ENCODE results near the gene MYO15A.

Gene MYO15A, protein sequence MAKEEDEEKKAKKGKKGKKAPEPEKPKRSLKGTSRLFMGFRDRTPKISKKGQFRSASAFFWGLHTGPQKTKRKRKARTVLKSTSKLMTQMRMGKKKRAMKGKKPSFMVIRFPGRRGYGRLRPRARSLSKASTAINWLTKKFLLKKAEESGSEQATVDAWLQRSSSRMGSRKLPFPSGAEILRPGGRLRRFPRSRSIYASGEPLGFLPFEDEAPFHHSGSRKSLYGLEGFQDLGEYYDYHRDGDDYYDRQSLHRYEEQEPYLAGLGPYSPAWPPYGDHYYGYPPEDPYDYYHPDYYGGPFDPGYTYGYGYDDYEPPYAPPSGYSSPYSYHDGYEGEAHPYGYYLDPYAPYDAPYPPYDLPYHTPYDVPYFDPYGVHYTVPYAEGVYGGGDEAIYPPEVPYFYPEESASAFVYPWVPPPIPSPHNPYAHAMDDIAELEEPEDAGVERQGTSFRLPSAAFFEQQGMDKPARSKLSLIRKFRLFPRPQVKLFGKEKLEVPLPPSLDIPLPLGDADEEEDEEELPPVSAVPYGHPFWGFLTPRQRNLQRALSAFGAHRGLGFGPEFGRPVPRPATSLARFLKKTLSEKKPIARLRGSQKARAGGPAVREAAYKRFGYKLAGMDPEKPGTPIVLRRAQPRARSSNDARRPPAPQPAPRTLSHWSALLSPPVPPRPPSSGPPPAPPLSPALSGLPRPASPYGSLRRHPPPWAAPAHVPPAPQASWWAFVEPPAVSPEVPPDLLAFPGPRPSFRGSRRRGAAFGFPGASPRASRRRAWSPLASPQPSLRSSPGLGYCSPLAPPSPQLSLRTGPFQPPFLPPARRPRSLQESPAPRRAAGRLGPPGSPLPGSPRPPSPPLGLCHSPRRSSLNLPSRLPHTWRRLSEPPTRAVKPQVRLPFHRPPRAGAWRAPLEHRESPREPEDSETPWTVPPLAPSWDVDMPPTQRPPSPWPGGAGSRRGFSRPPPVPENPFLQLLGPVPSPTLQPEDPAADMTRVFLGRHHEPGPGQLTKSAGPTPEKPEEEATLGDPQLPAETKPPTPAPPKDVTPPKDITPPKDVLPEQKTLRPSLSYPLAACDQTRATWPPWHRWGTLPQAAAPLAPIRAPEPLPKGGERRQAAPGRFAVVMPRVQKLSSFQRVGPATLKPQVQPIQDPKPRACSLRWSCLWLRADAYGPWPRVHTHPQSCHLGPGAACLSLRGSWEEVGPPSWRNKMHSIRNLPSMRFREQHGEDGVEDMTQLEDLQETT (N-terminal part only)

DNA sequence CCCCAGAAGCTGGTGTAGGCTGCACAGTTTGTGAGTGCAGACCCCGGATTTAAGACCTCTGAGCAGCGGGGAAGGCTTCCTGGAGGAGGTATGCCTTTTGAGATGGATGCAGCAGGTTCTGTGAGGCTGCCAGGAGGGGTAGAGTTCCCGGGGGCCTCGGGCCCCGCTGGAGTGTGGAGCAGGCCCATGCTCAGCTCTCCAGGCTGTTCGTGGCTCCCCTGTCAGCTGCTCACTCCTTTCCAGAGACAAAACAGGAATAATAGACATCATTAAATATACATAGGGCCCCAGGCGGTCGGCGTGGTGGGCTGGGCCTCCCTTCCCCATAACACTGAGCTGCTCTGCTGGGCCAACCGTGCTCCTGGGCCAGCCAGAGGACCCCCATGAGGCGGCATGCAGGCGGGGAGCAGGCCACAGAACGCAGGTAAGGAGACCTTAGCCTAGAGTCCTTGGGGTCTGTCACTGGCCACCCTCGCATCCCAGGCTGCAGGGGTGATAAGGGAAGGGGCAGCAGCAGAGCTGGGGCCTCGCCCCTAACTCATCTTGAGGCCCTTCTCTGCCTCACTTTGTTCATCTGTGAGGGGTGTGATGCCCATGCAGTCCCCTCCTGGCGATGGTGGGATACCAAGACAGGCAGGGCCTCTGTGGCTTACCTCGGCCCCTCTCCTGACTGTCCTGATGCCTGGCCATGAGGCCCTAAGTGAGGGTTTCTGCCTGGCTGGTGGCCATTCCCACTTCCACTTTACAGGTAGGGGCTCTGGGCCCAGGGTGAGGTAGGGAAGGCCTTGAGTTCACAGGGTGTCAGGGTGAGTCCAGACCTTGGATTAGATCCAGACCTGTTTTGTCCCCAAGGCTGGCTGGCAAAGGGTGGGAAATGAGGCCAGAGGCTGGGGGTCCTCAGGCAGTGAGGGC, at the start of gene MYO15A:
TSS of gene MYO15A (plus strand) at position 356 of the 912 bp plus-strand sequence. CDS start 10,045 bp downstream, outside the sequence.
- DNase-seq, result no peak

DNA sequence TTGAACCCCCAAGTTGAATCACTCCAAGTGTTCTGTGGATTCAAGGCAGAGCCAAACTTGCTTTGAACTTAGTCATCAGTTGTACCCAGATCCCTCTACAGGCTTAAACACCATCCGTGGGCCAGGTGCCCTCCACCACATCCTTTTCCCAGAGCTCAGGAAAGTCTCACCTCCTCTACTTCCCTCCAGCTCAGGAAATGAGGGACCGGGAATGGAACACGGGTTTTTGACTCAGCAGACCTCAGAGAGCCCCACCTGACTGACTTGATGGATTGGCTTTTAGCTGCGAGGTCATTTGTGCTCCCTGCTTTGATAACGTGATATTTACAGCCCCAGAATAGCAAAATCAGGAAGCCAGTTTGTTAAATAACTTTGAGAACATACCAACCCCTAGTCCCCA, 49.3 kb upstream of the MYO15A start:
- DNase-seq, result no peak

DNA sequence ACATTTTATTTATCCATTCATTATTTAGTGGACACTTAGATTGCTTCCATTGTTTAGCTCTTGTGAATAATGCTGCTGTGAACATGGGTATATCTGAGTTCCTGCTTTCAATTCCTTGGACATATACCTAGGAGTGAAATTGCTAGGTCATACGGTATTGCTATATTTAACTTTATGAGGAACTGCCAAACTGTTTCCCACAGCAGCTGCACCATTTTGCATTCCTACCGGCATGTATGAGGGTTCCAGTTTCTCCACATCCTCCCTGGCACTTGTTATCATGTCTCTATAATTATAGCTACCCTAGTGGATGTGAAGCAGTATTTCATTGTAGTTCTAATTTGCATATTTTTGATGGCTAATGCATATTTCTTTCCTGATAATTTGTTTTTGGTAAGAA, 44.5 kb upstream of the MYO15A start:
- no peak for DNase-seq

DNA sequence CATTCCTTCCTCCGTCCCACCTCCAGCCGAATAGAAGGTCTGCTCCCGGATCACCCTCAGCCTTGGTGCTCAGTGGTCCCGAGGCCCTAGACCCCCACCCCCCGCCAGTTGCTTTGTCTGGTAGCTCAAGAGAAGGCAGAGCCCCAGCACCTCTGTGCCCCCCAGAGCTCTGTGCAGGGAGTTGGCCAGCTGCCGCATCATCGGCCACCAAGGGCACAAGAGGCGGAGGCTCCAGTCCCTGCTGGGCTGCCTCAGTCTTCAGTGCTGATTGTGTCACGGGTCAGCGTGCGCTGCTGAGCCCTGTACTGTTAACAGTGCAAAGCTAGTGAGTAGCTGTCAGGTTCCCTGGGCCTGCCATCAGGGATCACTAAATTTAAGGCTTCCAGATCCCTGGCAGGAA, 43.0 kb upstream of the MYO15A start:
- no peak for DNase-seq

DNA sequence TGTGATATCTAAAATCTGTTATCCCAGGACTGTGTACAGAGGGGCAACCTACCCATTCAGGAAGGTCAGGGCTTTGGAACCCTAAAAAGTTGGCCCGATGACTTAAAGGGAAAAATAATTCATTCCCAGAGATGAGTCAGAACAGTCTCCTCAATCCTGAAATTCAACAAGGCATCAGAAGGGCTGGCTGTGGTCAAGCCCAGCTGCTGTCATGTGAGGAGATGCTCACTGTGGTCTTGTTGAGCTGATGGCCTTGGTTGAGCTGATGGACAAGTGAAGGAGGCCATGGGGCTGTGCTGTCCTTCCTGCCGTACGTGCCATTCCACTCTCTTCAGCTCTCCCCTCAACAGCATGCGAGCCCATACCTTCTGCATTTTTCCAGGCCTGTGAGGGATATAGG, 41.7 kb upstream of the MYO15A start:
- no peak for DNase-seq

DNA sequence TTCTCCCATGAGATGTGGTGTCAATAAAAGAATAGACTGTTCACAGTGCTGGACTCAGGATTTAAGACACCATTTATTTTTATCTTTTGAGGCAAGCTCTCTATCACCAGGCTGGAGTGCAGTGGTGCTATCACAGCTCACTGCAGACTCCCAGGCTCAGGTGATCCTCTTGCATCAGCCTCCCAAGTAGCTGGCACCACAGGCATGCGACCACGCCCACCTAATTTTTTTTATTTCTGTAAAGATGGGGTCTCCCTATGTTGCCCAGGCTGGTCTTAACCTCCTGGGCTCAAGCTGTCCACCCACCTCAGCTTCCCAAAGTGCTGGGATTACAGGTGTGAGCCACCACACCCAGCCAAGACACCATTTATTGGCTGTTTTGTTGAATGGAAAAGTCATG, 39.5 kb upstream of the MYO15A start:
- DNase-seq, result no peak

DNA sequence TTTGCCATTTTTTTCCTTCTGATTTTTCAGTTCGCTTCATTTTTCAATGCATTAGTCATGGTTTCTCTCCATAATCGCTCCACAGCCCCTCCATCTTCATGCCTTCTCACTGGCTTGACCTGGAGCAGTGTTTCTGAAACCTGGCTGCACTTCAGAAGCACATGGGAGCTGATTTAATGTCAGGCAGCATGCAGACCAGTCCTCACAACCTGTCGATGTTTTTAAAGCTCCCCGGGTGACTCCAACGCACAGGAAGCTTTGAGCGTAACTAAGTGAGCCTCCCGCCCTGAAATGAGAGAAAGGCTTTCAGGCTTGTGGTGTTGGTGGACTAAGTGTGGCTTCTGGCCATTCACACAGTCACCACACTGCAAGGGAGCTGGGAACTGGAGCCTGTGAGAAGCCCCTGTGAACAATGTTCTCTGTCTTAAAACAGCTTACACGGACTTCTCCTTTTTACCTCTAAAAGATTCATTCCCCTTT, 37.7 kb upstream of the MYO15A start:
- DNase-seq, result no peak

DNA sequence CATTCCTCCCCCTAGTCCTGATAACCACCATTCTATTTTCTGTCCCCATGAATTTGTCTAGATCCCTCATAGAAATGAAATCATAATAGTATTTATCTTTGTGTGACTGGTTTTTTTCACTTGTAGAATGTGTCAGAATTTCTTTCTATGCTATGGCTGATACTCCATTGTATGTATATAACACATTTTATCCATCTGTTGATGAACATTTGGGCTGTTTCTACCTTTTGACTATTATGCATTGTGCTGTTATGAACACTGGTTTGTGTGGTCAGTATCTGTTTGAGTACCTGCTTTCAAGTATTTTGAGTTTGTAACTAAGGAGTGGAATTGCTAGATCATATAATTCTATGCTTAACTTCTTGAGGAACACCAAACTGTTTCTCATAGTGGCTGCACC, 36.8 kb upstream of the MYO15A start:
- DNase-seq, result no peak

DNA sequence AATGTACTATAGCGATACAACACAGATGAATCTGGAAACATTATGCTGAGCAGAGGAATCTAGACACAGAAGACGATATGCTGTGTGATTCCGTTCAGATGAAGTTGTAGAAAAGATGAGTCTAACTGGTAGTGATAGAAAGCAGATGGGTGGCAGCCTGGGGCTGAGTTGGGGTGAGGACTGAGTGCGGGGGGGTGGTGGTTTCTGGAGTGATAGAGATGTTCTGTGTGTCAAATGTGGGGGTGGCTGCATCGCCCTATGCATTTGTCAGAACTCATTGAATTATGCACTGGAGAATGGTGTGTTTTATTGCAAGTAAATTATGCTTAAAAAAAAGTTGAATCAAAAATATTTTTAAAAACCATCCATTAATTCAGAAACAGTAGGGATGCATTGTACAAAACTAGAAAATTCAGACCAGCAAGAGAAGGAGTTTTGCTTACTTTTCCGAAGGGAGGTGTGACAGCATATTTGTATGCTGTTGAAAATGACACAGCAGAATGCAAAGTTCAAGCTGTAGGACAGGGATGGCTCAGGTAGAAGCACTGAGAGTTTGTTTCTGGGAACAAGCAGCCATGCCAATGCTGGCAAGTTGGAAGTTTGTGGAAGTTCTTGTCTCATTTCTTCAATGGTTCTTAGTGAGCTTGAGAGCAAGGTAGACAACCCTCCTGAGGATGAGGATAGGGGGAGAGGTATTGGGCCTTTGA, 33.8 kb upstream of the MYO15A start:
- no peak for DNase-seq

DNA sequence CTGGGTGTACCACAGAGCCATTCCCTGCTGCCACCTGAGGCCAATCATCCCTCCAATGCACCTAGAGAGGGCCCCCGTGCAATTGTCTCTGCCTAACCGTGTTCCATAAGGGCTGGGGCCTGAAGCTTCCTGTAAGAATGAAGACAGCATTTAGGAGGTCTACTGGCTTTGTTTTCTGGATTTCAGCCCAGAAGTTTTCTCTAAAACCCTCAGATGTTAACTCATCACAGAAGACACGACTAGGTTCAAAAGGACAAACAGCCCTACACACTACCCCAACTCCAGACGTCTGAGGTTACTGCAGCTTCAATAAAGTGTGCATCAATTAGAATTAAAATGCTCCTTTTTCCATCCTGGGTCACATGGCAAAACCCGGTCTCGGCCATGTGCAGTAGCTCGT, 31.6 kb upstream of the MYO15A start:
- no peak for DNase-seq

DNA sequence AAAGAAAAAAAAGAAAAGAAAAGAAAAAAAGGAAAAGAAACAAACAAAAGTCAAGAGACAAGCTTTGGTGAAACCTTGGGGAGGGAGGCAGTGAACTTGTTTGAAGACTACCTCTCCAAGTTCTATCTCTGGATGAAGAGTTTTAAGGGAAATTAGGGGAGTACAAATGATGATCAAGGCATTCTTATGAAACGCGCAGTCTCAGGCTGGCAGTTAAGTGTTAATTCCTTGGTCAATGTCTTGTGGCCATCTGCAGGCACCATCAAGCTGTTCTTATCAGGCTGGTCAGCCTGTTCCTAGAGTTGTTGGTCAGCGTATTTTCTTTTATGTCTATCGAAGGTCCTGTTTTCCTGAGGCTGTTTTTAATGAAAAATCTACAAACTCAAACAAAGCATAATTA, 29.0 kb upstream of the MYO15A start:
- DNase-seq, result no peak

DNA sequence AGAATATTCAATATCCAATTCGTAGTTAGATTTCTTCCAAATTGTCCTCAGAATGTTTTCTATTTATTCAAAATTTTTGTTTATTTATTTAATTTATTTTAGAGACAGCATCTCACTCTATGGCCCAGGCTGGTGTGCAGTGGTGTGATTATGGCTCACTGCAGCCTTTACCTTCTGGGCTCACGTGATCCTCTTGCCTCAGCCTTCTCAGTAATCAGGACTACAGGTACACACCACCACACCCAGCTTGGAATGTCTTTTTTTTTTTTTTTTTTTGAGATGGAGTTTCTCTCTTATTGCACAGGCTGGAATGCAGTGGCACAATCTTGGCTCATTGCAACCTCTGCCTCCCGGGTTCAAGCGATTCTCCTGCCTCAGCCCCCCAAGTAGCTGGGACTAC, 24.3 kb upstream of the MYO15A start:
- DNase-seq, result no peak

DNA sequence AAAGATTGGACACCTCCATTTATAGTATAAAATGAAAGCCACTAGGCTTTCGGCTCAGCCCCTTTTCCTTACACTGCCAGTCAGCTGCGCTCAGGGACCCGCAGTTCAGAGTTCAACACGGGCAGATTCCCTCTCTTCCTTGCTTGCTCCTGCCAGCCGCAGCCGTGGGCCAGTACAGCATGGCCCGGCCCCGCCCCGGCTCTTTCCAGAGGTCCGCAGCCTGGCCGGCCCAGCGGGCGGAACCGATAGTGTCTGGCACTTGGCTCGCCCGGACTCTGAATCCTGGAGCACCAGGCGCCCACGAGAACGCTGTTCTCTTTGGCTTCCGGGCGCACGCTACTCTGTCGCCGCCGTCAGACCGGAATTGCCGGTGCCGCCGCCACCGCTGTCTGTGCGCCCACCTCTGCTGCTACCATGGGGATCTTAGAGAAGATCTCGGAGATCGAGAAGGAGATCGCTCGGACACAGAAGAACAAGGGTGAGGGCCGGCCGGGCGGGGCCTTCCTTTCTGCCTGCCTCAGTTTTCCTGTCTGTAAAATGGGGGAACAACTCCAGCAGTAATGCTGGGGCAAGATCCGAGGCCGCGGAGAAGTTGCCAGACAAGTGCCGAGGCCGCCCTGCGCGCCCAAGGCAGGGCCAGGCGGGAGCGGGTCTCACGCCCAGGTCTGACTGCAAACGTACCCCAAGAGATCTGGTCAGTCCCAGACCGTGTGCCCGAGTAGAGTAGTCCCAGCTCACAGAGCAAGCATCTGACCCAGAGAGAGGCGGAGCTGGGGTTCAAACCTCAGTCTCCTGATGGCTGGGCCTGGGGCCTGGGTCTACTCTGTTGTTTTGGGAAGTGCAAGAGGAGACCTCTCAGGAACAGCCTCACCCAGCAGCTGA, 20.7 kb upstream of the MYO15A start, which contains the start of gene DRG2:
TSS of gene DRG2 (plus strand) at position 339 of the 882 bp plus-strand sequence. CDS start at position 415, 76 bp downstream.
- DNase-seq, result no peak

DNA sequence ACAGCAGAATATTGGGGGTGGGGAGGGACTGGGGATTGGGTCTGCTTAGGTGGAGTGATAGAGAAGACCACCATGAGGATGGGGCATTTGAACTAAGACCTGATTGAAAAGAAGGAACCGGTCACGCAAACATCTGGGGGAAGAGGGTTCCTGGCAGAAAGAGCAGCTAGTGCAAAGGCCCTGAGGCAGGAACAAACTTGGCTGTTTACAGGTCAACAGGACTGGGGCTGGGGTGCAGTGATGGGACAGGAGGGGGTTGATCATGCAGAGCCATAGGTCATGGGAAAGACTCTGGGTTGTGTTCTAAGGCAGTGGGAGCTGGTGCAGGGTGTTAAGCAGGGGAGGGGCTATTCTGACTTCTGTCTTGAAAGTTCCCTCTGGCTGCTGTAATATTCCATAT, 18.9 kb upstream of the MYO15A start:
- no peak for DNase-seq

DNA sequence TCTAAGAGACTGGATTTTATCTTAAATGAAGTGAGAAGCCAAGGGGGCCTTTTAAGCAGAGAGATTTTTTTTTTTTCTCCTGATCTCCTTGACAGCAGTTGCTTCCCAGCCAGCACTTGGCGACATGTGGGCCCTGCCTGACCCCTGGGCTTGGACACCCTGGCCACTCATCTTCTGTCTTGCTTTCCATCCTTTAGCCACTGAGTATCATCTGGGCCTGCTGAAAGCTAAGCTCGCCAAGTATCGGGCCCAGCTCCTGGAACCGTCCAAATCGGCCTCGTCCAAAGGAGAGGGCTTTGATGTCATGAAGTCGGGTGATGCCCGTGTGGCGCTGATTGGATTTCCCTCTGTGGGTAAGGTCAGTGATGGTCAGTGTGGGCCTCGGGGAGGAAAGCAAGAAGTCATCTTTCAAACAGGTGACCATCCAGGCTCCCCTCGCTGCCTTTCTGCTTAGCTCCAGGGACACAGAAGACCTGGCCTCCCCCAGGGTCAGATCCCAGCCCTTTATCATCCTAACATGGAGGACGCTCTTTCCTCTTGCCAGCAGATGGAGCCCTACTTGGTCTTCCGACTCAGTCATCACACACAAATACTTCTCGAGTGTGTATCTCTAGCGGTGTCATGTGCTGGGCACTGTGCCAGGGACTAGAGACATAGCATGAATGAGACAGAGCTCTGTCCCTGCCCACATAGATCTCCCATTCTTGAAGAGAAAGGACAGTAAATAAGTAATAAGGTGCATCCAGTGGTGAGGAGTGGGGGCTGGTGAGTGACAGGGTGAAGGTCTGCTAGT, 14.7 kb upstream of the MYO15A start:
- DNase-seq, result no peak

DNA sequence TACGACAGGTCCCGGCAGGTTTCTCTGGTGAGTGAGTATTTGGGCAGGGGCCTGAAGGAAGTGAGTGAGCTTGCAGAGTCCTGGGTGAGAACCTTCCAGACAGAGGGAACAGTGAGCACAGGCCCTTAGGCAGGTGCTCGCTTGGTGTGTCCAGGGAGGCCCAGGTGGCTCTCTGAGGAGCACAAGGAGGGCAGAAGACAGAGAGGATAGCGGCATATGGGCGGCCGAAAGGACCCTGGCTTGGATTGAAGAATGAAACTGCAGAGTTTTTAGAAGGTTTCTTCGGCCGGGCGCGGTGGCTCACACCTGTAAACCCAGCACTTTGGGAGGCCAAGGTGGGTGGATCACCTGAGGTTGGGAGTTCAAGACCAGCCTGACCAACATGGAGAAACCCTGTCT, 14.1 kb upstream of the MYO15A start:
- no peak for DNase-seq

DNA sequence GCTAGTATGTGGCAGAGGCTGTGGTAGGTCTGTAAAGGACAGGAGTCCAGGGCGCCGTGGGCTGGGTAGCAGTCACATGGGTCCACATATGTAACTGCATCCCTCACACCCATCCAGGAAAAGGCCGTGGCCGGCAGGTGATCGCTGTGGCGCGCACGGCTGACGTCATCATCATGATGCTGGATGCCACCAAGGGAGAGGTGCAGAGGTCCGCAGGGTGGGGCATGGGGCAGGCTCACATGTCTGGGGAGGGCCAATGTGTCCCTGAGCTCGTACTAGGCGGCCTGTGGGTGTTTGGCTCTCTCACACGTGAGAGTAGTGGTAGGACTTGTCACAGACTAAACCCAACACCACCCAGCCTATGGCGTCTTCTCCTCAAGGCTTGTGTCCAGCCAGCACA, 9.0 kb upstream of the MYO15A start:
- no peak for DNase-seq

DNA sequence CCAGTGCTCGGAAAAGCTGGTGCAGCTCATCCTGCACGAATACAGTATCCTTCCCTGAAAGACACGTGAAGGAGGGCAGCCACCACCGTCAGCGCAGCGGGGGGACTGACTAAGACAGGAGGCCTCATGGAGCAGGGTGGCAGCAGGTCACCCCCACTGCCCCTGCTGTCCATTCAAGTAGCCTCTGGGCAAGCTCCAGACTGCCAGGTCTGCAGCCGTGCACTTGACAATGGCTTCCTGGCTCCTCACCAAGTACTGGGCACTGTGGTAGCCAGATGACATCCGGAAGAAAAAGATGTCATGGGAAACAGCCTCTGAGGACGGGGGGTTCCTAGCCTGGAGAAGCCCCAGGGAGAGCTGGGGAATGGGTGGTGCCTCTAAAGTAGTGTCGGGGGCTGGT, 7.9 kb upstream of the MYO15A start:
- DNase-seq, result no peak

DNA sequence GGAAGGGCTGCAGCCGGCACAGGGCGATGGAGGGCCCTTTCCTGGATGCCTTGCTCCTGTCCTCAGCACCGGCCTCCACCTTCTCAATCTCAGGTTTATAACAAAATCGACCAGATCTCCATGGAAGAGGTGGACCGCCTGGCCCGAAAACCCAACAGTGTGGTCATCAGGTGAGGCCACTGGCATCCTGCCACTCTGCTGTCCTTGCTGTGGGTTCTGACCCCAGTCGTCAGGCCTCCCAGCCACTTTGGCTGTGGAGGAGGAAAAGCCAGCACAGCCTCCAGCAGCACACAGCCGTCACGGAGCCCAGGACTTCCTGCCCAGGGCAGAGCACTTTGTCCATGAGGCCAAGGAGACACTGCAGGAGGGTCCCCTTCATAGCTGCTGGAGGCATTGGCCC, 6.7 kb upstream of the MYO15A start:
- DNase-seq, result no peak

All from NCI-H1105 treated with DMSO at 0.1 percent for 48 hours (cell line).